ENCODE measurements around the gene CYB561D2.

The CYB561D2 gene

DNA sequence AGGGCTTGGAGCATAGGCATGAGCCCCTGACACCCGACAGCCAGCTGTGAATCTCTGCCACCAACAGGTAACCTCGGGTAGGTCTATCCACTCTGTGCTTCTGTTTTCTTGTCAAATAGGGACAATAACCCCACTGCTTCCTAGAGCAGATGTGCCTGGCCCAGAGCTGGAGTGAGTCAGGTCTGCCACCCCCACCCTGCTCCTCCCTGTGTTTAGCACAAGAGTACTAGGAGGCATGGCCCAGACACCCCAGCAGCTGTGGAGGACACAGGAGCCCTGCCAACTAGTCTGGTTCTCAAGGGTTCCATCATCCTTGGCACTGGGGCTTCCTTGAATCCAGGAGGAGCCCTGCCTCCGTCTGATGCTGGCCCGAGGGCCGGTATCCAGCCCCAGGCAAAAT lies 42.4 kb downstream of the CYB561D2 start:
- no peak for DNase-seq

- DNase-seq, result no peak
These were observed 44.6 kb downstream of the CYB561D2 start for GRCh38 chr3:50395070-50395860.

DNA sequence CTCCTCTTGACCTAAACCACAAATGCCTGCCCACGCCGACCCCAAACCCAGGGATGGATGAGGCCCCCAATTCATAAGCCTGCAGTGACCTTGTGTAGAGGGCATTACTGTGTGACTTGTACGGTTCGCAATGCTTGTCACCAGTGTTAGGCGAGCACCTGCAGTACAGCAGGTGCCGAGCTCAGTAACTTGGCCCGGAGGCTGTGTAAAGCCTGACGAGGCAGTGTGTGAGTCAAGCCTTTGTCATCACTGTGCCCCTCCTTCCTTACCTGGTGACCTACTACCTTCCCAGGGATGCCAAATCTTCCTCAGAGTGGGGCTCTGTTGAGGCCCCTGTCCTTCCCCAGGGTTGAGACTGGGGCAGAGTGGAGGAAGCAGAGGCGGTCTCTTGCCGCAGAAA lies 45.8 kb downstream of the CYB561D2 start:
- DNase-seq, result no peak

DNA sequence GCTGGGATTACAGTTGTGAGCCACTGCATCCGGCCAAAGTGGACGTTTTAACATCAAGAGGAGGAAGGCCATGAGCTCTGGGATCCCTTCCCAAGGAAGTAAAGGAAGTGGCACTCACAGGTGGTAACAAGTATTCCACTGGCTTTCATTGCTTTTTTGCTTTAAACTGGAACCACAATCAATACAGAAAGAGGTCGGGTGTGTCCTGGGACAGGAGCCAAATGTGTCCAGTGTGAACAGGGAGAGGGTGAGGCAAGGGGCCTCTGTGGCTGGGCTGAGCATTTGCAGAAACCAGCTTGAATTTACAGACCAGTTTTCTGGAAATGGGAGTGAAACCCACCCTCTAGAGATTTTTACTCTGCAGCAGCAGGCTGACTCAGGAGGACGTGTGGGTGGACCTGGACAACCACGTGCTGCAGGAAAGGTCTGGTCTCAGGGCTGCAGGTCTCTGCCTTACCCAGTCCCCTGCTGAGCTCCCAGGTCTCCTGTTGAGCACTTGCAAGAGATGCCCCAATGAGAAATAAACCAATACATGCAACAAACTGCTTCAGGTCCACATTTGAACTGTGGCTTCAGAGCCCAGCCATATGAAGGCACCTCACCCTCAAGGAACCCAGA lies 51.4 kb downstream of the CYB561D2 start:
- no peak for DNase-seq
